DLD1 (cell line): ENCODE data around the gene AP2A2.
"Not testable (repeated sequence)": the region's sequence is repeated elsewhere in the genome, so short reads cannot be mapped to it uniquely, and the experiment has no call there.

Source experiments
- in situ Hi-C: cut with HindIII; loops from 2 replicates; pipeline ENCODE4 v1.10.0; 2017; ENCODE audit warnings: low sequenced_read_pairs

The AP2A2 gene

GRCh38 chr11:951507-951906 is 25.8 kb downstream of the AP2A2 start:
- in situ Hi-C loops = no loop called here

GRCh38 chr11:952406-953385 is 27.0 kb downstream of the AP2A2 start:
- in situ Hi-C loops = no loop called here

GRCh38 chr11:953512-953911 is 27.8 kb downstream of the AP2A2 start:
- in situ Hi-C loops = no loop called here

GRCh38 chr11:954392-955153 is 28.9 kb downstream of the AP2A2 start:
- in situ Hi-C loops = no loop called here

GRCh38 chr11:955154-956063 is 29.7 kb downstream of the AP2A2 start:
- in situ Hi-C loops = no loop called here

GRCh38 chr11:957212-957920 is 31.7 kb downstream of the AP2A2 start:
- in situ Hi-C loops = no loop called here

GRCh38 chr11:958101-958500 is 32.4 kb downstream of the AP2A2 start:
- in situ Hi-C loops = no loop called here

- in situ Hi-C loops = no loop called here
Observed at GRCh38 chr11:959027-959426, 33.4 kb downstream of the AP2A2 start.

- in situ Hi-C loops = no loop called here
Observed at GRCh38 chr11:959608-960007, 33.9 kb downstream of the AP2A2 start.

- in situ Hi-C loops = not testable (repeated sequence)
Observed at GRCh38 chr11:961310-961920, 35.7 kb downstream of the AP2A2 start.

- in situ Hi-C loops = no loop called here
Observed at GRCh38 chr11:961921-962320, 36.3 kb downstream of the AP2A2 start.

GRCh38 chr11:962688-963087 is 37.0 kb downstream of the AP2A2 start:
- in situ Hi-C loops = no loop called here

- in situ Hi-C loops = no loop called here
Observed at GRCh38 chr11:963852-964251, 38.2 kb downstream of the AP2A2 start.

- in situ Hi-C loops = no loop called here
Observed at GRCh38 chr11:965206-965775, 39.6 kb downstream of the AP2A2 start.

- in situ Hi-C loops = no loop called here
Observed at GRCh38 chr11:967995-968751, 42.5 kb downstream of the AP2A2 start.

- in situ Hi-C loops = no loop called here
Observed at GRCh38 chr11:968822-969221, 43.2 kb downstream of the AP2A2 start.

- in situ Hi-C loops = no loop called here
Observed at GRCh38 chr11:969651-970205, 44.1 kb downstream of the AP2A2 start.

GRCh38 chr11:970319-970871 is 44.7 kb downstream of the AP2A2 start:
- in situ Hi-C loops = no loop called here
